GM12892 (cell line): Measurements from ENCODE around the gene GPR15.

ENCODE experiments used
- POLR2A ChIP-seq: IDR thresholded peaks from 2 replicates; pipeline ENCODE4 v1.6.1; 2011; ENCODE audit warnings: low read depth, low read length, control low read depth
- POLR2AphosphoS5 ChIP-seq: IDR thresholded peaks from 2 replicates; pipeline ENCODE4 v1.6.1; 2011; ENCODE audit warnings: low read depth, low read length, control low read depth
- TAF1 ChIP-seq: IDR thresholded peaks from 2 replicates; pipeline ENCODE4 v1.6.1; 2011; ENCODE audit warnings: low read depth, mild to moderate bottlenecking, control low read depth, low read length, borderline replicate concordance

DNA sequence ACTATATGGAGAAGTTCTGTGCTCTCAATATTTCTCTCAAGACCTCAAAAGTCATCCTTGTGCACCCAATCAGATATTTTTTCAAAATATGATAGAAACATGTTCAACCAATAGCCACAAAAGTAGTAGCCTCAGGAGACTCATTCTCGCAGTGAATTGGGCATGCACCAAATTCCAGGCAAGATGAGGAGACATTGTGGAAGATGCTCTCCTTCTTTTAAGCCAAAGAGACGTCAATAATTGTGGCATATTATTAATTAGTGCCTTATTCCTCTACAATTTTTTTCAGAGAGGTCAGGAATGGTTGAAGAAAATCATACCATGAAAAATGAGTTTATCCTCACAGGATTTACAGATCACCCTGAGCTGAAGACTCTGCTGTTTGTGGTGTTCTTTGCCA is 34.4 kb upstream of the GPR15 start, which contains the start of gene OR5K2:
- TF ChIP-seq POLR2AphosphoS5 = no peak
- no peak for TF ChIP-seq POLR2A
- TF ChIP-seq TAF1 = no peak
